Femur (tissue), 1 donor: ENCODE data around the gene CORIN.
A peak's percentile ranks its signal among the peaks of the same experiment; 100 is the strongest.

ENCODE experiments used
- DNase-seq: peaks from one replicate; pipeline ENCODE4 v3.0.0-alpha.2; 2017

The CORIN gene

GRCh38 chr4:47837908-47838294, at the start of gene CORIN:
CORIN (minus strand) TSS chr4:47838067; CDS start chr4:47837949, 118 bp downstream.
- DNase-seq = no peak

GRCh38 chr4:47882228-47882627, 44.4 kb upstream of the CORIN start:
- DNase-seq = no peak

- no peak for DNase-seq
Observed at GRCh38 chr4:47879458-47879857, 41.6 kb upstream of the CORIN start.

- DNase-seq = no peak
Observed at GRCh38 chr4:47876784-47877546, 39.1 kb upstream of the CORIN start.

GRCh38 chr4:47876310-47876709, 38.4 kb upstream of the CORIN start:
- DNase-seq = no peak

GRCh38 chr4:47873877-47874541, 36.1 kb upstream of the CORIN start:
- no peak for DNase-seq

GRCh38 chr4:47863486-47863885, 25.6 kb upstream of the CORIN start:
- DNase-seq = no peak

GRCh38 chr4:47862297-47862696, 24.4 kb upstream of the CORIN start:
- DNase-seq = no peak

- no peak for DNase-seq
Observed at GRCh38 chr4:47860305-47860704, 22.4 kb upstream of the CORIN start.

- no peak for DNase-seq
Observed at GRCh38 chr4:47858006-47858405, 20.1 kb upstream of the CORIN start.

GRCh38 chr4:47856713-47857112, 18.8 kb upstream of the CORIN start:
- DNase-seq = no peak

GRCh38 chr4:47855350-47855749, 17.5 kb upstream of the CORIN start:
- DNase-seq = no peak

- no peak for DNase-seq
Observed at GRCh38 chr4:47852136-47852535, 14.3 kb upstream of the CORIN start.

GRCh38 chr4:47849466-47849865, 11.6 kb upstream of the CORIN start:
- DNase-seq = no peak

GRCh38 chr4:47848041-47848440, 10.2 kb upstream of the CORIN start:
- no peak for DNase-seq

GRCh38 chr4:47842985-47843384, 5.1 kb upstream of the CORIN start:
- no peak for DNase-seq

GRCh38 chr4:47840291-47840690, 2.4 kb upstream of the CORIN start:
- DNase-seq = no peak

- DNase-seq = no peak
Observed at GRCh38 chr4:47839259-47839658, 1.4 kb upstream of the CORIN start.

GRCh38 chr4:47838445-47838844, 578 bp upstream of the CORIN start:
- no peak for DNase-seq

GRCh38 chr4:47837094-47837907, 566 bp downstream of the CORIN start:
- DNase-seq = peak; percentile 48

- DNase-seq = peak; percentile 85
Observed at GRCh38 chr4:47836641-47837093, 1.2 kb downstream of the CORIN start.

- no peak for DNase-seq
Observed at GRCh38 chr4:47835494-47835893, 2.4 kb downstream of the CORIN start.

GRCh38 chr4:47831026-47831679, 6.7 kb downstream of the CORIN start:
- DNase-seq = peak; percentile 37
